Kidney epithelial cell (primary cell): ENCODE data around the gene TDP1. TPM values are rescaled to one million over a fixed set of nuclear protein-coding genes. Genes with fewer than 3 reads are reported as not detected.

Source experiments
- DNase-seq: peaks from one replicate; pipeline ENCODE4 v3.0.0-alpha.2; 2010; ENCODE audit warnings: low read depth
- H3K27me3 ChIP-seq: 2 replicates; pipeline ENCODE4 v1.6.0; 2011; ENCODE audit warnings: low read length; ENCODE audit not compliant: control insufficient read depth, insufficient read depth
- H3K36me3 ChIP-seq: 2 replicates; pipeline ENCODE4 v1.5.1; 2011; ENCODE audit warnings: low read length; ENCODE audit not compliant: control insufficient read depth, insufficient read depth
- H3K4me3 ChIP-seq: 2 replicates; pipeline ENCODE4 v1.5.1; 2011; ENCODE audit warnings: low read depth, mild to moderate bottlenecking, control low read depth, low read length
- total RNA-seq: library from RNA; depleted of rRNA; stranded (reverse); fragments of >200 nt; gene quantifications from 2 replicates; pipeline ENCODE4 v1.2.3, GENCODE V29; 2015
- TF ChIP-seq, protein P1 (sequence below): IDR thresholded peaks from 2 replicates; pipeline ENCODE4 v1.5.1; 2011; ENCODE audit warnings: mild to moderate bottlenecking, moderate library complexity, low read length, control low read depth, inconsistent platforms; ENCODE audit not compliant: insufficient read depth, poor library complexity, severe bottlenecking

TDP1 gene
- total RNA-seq, 1 donor from 2014 or later: 24.2 TPM

DNA sequence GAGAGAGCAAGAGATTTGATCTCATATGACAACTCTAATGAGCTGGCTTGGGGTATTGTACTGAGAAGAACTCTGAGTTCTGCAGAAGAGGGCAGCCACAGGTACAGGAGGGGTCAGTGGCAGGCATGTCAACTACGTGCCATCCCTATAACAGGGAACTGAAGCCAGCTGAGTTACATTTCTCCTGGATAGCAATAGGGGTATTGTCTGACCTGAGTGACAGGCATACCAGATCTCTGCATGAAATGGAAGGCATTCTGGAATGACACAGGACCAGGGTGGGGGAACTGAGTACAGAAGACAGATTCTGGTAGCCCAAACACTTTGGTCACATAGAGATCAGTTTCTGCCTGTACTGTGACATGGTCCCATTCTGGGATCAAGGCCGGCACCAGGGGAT, 37.0 kb upstream of the TDP1 start:
- TF ChIP-seq, protein P1, sequence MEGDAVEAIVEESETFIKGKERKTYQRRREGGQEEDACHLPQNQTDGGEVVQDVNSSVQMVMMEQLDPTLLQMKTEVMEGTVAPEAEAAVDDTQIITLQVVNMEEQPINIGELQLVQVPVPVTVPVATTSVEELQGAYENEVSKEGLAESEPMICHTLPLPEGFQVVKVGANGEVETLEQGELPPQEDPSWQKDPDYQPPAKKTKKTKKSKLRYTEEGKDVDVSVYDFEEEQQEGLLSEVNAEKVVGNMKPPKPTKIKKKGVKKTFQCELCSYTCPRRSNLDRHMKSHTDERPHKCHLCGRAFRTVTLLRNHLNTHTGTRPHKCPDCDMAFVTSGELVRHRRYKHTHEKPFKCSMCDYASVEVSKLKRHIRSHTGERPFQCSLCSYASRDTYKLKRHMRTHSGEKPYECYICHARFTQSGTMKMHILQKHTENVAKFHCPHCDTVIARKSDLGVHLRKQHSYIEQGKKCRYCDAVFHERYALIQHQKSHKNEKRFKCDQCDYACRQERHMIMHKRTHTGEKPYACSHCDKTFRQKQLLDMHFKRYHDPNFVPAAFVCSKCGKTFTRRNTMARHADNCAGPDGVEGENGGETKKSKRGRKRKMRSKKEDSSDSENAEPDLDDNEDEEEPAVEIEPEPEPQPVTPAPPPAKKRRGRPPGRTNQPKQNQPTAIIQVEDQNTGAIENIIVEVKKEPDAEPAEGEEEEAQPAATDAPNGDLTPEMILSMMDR: no peak
- no peak for DNase-seq
- H3K4me3 ChIP-seq: no peak overlapping the region
- H3K27me3 ChIP-seq: no peaks in the 10 kb centered on the region
- no peaks in the 10 kb centered on the region for H3K36me3 ChIP-seq

DNA sequence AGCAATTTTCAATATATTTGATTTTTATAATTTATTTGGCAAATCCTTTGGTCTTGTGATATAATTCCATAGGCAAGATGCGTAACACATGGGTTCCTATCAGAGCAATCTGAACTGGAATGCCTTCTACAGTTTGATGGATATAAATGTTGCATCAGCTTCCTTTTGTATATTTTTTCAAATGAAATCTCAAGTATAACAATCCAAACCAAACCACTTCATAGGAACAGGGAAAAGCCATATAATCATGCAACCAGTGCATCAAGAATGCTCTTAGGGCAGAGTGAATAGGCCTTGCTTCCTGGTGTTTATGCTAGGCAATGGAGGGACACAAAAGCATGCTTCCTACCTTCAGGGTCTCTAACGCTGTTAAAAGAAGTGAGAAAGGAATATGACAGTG, 35.7 kb upstream of the TDP1 start:
- Histone ChIP-seq H3K27me3 (no peaks in the 10 kb centered on the region), H3K4me3 (no peak overlapping the region), H3K36me3 (no peaks in the 10 kb centered on the region)
- TF ChIP-seq, protein P1: no peak
- no peak for DNase-seq

DNA sequence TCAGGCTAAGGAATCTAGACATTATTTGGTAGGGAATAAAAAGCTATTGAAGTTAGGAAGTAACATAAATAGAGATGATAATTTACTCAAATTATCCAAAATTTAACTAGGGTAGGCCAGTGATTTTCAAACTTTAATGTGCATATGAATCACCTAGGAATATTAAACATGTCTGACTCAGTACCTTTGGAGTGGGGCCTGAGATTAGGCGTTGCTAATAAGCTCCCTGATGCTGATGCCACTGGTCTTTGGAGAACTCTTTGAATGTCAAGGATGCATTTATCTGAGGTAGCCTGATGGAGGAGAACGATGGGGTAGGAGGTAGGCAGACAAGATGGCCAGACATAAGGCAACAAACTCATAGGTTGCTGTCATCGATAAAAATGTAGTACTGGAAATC, 34.4 kb upstream of the TDP1 start:
- H3K4me3 ChIP-seq: no peak overlapping the region
- no peaks in the 10 kb centered on the region for H3K36me3 ChIP-seq
- TF ChIP-seq, protein P1: no peak
- no peak for DNase-seq
- no peaks in the 10 kb centered on the region for H3K27me3 ChIP-seq

DNA sequence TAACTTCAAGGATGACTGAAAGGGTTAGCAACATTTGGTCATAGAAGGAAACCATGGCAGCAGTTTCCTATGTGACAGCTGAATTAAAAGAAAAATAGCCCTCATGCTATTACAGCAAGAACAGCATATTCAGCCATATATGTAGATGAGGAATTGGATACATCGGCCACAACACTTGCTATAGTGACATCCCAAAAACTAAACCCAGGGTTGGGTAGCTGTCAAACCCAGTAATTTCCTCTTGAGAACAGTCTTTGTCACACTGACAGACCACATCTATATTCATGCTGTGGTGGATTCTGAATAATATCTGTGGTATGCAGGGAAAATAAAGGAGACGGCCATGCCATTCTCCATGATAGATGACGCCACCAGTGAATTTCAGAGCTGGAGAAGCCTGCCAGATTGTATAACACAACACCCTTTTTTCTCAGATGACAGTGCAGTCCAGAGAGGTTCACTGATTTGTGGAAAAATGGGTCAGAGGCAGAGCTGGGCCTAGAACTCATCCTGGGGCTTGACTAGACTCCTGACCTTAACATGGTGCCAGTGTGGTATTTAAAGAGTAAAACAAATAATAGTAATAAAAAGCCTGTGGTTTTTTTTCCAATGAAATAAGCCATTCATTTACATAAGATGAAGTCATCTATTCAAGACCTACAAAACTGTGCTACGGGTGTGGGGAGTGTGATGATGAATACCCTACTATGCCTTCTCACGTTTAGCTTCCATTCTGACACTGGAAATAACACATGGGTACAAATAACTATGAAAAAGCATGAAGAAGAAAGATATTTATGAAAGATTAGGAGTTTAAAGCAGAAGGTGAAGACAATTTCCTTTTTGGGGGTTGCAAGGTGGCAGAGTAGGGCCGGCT, 33.5 kb upstream of the TDP1 start:
- TF ChIP-seq, protein P1: no peak
- no peaks in the 10 kb centered on the region for H3K27me3 ChIP-seq
- no peaks in the 10 kb centered on the region for H3K36me3 ChIP-seq
- peak; percentile 34 for DNase-seq
- H3K4me3 ChIP-seq: no peak overlapping the region

DNA sequence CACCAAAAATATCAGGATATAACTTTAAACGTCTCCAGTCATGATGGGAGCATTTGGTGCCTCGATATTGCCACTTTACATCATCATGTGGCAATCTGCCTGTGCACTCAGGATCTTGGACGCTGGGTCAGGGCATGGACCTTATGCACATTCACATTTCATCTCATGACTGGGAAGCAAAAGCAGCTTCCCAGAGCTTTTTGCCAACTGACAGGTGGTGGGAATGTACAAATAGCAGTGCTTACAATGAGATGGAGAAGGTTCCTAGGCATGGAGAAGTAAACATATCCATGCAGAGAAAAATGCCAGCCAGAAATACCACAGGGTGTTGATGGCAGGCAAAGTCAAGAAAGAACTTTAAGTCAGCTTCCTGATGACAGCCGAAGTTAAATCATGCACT, 31.5 kb upstream of the TDP1 start:
- DNase-seq: no peak
- no peaks in the 10 kb centered on the region for H3K36me3 ChIP-seq
- H3K27me3 ChIP-seq: no peaks in the 10 kb centered on the region
- TF ChIP-seq, protein P1: no peak
- H3K4me3 ChIP-seq: no peak overlapping the region

DNA sequence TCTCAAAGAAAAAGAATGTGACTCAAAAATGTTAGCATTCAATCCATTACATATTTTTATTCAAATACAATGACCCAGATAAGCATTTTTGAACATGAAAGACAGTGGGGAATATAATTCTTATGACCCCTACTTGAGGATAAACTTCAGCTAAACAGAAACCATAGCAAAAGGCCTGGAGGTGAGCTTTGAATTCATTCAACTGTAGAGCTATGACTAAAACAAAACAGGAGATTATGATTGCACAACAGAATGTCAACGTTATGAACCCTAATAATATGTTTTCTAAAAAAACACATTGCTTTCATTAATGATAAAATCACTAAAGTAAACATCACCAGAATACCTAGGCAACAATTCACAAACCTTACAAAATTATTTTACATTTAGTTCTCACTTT, 29.0 kb upstream of the TDP1 start:
- TF ChIP-seq, protein P1: no peak
- Histone ChIP-seq H3K4me3 (no peak overlapping the region), H3K36me3 (no peaks in the 10 kb centered on the region), H3K27me3 (no peaks in the 10 kb centered on the region)
- no peak for DNase-seq
